Daoy (cell line): ENCODE results near the gene CBX8. TPM values are rescaled to one million over a fixed set of nuclear protein-coding genes. Genes with fewer than 3 reads are reported as not detected.

Experiments
- DNase-seq: peaks from one replicate; pipeline ENCODE4 v3.0.0-alpha.2; 2015; ENCODE audit warnings: low read depth
- total RNA-seq: library from RNA; depleted of rRNA; stranded (reverse); fragments of >200 nt; shearing (Covaris generic); gene quantifications from 2 replicates; pipeline ENCODE4 v1.2.3, GENCODE V29; 2014

CBX8 gene
- total RNA-seq, 1 experiment from 2014 or later, result 4.5 TPM

DNA sequence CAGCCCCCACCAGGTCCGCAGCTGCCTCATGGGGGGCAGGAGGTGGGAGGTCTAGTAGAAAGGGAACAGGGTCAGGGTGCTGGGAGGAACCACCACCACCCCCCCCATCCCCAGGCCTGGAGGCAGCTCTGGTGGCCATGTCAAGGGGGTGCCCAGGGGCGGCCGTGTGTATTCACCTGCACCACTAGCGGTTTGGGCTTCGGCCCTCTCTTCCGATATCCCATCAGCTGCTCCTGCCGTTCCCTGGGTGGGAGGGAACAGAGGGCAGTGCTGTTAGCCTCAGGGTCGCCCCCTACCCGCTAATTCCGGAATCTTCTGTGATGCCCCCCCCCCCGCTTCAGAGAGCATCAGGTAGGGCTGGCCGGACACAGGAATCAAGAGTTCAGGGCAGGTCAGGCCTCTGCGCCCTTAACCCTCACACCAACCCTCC lies 38.6 kb upstream of the CBX8 start:
- no peak for DNase-seq

DNA sequence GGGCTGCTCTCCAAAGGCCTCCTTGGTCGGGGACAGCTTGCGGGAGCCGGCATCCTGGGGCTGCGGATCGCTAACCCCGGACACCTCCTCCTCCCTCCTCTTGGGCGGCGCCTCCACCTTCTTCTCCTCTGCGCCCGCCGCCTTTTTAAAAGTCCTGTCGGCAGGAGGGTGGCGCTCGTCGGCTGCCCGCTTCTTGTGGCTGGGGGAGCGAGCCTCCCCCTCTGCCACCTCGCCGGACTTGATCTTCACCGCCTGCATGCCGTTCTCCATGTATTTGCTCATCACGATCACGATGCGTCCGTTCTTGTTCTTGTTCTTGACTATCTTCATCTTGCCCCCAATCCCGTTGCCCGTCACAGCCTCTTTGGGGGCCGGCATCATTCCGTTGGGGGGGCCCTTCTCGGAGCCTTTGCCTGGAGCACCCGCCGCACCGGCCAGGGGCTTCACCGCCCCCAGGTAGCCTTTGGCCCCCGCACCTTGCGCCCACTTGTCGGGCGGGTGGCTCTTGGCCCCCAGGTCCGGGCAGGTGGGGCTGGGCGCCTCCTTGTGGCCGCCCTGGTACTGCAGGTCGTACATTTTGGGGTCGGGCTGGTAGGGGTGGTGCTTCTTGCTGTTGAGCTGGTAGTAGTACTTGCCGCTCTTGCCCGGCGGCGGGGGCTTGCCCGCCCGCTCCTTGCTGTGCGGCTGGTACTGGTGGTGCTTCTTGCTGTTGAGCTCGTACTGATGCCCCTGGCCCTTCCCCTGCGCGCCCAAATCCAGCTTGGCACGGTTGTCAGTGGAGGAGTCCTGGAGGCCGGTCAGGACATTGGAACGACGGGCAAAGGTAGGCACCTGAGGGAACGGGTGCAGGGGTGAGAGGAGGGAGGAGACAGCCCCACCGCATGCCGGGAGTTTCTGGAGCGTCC lies 37.9 kb upstream of the CBX8 start:
- DNase-seq, result no peak

DNA sequence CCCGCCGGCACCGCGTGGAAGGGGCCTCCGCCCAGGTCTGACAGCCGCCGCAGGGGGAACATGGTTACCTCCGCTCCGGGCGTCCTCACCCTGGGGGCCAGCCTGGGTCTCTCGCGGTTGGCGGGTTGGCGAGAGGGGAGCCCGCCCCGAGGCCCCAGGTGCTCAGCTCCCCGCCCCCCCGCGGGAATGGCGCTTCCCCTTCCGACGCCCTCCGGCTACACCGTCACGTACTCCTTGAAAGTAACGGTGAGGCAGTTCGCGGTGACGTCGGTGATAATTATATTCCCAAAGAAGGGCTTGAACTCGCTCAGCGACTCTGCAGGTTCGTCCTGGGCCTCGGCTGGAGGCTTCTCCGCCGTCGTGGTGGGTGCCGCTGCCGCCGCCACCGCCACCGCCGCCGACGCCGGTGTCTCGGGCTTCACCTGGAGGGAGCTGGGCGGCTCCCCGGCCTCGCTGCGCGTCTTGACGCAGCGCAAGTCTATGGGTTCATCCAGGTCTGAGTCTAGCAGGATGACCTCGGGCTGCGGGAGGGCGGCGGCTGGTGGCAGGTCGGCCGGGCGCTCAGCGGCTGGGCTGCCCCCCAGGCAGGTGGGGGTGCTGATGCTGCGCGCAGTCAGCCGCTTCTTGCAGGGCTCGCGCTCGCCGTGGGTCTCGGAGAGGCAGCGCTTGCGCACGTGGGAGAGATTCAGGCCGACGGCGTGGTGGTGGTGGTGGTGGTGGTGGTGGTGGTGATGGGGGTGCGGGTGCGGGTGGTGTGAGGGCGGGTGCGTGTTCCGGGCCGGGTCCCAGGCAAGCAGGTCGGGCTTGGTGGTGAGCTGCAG lies 37.1 kb upstream of the CBX8 start:
- no peak for DNase-seq

DNA sequence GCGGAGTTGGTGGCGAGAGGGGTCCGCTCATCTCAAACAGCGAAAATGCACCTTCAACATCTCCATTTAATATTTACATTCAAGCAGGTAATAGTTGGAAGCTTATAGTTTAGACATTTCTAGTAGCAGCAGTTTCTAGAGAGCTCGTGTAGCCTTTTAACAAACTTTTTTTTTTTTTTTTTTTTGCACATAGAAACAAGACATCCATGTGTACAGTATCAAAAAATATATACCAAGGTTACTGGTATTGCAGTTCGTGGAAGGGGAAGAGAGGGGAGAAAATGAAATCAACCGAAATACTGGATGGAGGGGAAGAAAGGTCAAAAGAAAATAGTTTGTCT lies 36.2 kb upstream of the CBX8 start:
- DNase-seq, result no peak

DNA sequence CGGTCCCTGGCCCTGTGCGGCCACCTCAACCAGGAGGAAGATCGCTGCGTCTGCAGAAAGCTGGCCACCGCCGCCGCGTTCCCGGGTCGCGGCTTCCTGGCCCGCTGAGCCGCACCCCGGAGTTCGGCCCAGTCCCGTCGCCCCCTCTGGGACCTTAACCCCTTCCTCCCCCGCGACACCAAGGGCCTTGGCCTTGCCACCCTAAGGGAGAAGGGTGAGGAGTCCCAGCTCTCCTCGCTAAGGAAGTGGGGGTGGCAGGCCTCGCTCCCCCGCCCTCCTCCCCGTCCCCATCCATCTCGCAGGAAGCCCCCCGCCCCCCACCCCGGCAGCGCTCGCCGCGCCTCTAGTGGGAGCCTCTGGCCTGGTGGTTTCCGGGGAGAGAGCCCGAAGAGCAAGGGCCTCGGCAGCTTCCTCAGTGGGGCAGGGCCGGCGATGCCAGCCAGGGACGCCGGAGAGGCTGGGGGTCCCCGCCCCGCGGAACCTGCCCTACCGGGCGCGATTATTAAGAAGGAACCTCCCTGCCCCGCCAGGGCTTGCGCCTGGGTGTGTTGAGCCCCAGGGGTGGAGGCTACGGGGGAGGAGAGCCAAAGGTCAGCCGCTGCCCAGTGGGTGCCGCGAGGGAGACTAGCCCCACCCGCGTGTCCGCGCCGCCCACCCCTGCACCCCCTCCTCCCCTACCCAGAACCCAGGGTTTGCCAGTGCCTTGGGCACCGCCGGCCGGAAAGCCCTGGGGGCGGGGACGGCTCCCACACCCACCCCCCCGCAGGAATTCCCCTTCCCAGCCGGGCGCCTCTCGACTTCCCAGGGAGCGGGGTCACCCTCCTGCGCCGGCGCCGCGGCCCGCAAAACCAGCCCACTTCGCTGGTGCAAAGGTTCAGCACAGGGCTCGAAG lies 35.6 kb upstream of the CBX8 start:
- DNase-seq, result peak; percentile 50

DNA sequence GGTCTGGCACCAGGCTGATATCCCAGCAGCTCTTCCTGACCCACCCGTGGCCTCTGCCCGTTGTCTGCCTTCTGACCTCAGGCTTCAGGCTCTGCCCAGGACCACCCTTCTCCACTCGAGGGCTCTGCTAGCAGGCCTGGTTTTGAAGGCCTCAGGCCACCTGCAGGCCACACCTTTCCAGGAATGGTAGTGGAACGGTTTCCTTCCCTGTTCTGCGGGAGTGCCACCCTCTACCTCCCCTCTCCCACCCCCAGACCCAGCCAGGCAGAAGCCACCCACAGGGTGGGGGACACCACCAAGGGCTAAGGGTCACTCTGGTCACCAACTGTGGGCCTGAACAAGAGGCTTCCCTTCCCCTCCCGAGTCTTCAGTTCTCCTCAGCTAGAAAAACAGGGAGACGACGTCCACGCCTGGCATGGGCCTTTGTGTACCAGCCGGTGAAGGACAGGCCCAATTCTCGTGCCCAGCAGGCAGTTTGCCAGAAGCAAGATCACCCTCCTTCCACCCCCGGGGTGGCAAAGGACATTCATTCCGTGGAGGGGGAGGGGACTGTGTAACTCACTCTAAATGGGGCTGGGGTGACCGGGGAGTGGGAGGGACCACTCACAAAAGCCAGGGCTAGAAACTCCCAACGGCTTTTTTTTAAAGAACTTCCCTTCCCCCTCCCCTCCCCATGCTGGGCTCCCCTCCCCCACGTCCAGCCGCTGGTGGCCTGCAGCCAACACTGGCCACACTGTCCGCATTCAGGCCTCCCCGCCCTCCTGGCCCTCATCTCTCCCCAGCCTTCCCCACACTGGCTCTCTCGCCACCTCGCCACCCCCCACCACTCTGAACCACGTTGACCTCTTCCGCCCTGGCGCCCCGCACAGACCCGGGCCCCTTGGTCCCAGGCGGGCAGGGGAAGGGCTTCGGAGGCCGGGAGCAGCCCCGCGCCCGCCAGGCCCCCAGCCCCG lies 34.7 kb upstream of the CBX8 start:
- no peak for DNase-seq

DNA sequence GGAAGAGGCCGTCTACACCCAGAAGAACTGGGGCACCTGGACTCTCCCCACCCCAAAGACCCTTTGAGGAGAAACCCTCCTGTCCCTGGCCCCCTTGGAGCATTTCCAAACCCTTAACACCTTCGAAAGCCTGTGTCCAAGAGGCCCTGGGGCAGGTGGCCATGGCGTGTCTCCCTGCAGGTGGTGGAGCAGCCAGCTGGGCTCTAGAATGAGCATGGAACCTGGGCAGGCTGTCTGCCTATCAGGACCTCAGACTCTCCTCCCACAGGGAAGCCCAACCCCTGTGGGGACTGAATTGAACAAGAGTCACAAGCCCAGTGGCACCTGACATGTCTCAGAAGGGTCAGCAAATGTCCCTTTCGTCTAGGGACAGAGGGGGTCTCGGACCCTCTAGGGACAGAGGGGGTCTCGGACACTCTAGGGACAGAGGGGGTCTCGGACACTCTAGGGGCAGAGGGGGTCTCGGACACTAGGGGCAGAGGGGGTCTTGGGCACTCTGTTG lies 33.9 kb upstream of the CBX8 start:
- no peak for DNase-seq

DNA sequence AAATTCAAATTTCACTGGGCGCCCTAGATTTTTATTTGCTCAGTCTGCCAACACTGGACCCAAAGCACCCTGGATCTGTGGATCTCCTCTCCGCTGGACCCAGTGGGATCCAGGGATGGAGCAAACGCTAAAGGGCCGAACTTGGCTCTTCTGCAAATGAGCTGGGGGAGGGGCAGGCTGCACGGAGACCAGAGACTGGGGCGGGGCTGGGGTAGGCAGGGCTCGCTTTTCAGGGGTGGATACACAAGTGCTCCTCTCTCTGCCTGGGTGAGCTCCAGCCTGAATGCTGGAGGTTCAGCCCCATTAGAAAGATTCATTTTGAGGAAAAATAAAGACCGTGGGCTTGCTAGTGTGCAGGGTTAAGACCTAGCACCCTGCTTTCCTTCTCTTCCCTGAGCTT lies 33.4 kb upstream of the CBX8 start:
- DNase-seq, result no peak

DNA sequence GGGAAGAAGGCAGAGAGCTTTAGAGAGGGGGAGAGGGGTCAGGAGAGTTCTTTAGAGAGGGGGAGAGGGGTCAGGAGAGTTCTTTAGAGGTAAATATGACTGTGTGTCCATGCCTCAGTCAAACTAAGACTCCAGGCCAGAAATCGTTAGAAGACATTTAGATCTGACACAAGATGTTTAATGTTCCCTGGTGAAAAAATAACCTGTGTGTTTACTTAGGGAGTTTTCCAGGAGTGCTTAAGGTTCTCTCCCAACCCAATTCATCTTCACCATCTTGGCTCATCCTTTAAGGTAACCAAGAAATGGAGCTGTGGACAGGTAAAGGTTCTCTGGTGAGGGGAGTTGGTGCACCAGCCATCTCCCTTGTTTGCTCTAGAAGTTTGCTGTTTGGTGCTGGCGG lies 32.6 kb upstream of the CBX8 start:
- no peak for DNase-seq

DNA sequence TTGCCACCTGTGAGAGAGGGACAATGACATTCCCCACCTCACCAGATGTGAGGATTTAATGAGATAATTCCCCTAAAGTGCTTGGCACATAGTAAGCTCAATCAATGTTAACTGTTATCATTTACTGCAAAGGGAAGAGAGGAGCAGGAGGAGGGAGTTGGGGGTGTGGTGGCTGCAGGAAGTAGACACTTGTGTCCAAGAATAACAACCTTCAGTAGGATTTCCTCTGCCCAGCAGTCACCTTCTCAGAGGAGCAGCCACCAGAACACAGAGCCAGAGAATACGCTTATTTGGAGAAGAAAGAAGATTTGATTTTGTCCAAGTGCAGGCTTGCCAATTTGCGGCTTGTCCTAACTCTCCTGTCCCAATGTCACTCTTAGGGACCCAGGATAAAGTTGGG lies 32.1 kb upstream of the CBX8 start:
- DNase-seq, result no peak

DNA sequence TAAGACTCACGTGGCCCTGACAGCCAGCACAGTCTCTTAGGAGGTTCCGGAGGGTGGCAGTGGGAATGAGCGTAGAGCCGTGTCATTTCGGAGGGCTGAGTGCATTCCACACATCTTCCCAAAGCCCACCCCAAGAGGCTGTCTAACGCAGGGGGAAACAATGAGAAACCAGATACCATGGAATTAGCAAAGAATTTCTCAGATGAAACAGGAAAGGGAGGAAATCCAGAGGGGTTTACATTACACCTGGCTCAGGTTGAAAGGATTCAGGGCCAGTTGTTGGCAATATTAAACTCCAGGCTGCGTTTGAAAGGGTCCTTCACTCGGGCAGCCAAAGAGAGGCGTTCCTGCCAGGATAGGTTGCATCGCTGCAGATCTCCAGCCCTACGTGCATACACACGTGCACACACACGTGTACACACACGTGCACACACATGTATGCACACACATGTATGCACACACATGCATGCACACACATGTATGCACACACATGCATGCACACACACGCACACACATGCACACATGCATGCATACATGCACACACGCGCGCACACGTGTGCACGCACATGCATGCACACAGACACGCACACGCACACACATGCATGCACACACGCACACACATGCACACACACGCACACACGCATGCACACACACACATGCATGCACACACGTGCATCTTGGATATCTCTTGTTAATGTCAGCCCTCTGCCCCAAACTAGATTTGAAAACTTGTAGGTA lies 30.1 kb upstream of the CBX8 start:
- DNase-seq, result no peak

DNA sequence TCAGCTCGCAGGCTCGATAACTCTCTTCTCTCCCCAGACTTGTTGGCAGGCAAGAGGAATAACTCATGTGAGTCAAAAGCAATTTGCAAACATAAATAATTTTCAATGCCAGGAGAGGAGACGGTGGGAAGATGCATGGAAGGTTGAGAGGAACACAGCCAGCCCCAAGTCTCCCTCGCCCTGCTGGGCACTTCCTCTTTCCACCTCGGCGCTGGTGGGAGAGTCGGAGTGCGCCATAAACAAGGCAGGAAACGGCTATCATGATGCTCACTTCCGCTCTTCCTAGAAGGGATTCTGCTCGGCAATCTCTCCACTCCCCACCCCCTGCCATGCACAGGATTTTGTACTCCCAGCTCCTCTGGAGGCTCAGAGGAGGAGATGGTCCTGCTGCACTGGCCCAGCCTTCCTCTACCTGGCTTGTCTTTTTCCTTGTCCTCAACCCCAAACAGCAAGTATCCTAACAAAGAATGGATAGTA lies 29.4 kb upstream of the CBX8 start:
- DNase-seq, result peak; percentile 22

DNA sequence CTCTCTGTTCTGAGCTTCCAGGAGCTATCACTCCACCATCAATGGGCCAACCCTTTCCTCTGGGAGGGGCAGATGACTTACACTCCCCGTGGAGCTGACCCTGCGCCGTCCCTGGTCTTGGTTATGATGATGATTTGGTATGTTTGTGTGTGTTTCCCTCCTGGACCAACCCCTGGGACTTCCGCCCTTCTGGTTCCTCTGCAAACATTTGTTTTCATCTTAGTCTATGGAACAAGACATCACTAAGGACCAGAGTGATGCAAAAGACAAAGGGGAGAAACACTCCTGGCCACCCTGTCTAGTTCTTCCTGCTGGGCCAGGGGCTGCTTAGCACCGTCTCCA lies 28.7 kb upstream of the CBX8 start:
- DNase-seq, result no peak

DNA sequence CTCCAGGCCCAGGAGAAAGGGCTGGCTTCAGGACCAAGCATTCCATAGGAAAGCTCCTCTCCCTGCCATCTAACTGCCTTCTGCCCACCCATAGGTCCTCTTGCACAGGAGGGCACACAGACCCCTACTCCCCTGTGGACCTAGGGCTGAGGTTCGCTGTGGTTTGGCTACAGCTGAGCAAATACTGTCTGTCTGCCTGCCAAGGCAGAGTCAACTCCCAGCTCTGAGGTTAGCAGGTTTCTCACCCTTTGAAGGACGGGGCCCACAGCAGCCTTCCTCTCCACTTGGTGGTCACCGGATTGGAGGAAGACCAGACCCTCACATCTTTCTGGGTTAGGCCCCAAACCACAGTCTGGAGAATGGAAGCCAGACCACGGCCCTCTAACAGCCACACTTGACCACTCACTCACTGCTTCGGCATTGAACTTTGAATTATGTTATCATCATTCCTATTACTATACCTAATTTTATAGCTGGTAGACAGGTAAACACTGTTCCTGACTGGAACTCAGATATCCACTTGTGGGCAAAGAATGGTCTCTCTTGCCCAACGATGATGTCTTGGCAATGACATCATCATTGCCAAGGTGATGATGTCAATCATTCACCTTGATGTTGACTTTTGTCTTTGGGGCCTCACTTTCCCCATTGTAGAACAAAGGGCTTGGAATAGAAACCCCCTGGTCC lies 28.2 kb upstream of the CBX8 start:
- DNase-seq, result no peak

DNA sequence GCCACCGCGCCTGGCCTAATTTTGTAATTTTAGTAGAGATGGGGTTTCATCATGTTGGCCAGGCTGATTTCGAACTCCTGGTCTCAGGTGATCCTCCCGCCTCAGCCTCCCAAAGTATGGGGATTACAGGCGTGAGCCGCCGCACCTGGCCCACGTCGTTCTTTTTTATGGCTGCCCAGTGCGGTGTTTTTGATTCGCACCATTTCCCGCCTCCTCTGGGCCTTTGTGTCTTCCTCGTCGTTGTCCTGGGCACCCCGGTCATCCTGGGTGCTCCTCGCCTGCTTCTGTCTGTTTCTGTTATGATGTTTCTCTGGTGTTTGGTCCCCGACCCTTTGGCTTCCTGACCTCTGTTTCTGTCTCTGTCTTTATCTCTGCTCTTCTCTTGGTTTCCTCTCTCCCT lies 27.4 kb upstream of the CBX8 start:
- no peak for DNase-seq

DNA sequence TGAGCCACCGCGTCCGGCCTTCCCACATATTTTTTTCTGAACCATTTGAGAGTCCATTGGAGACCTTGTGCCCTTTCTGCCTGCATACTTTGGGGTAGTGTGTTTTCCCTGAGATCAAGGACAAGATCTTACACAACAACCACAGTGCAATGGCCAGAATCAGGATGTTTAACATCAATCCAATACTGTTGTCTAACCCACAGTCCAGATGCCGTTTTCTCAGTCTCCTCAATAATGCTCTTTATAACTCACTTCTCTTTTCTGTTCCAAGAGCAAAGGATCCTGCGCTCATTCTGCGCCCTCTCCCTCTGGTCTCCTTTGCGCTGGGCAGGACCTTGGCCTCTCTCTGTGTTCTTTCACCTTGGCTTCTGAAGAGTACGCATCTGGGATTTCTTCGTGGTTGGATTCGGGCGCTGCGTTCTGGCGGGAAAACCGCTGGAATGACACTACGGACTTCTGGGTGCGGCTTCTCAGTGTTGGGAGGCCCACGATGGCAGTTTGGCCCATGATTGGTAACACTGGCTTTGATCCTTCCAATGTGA lies 25.8 kb upstream of the CBX8 start:
- no peak for DNase-seq

DNA sequence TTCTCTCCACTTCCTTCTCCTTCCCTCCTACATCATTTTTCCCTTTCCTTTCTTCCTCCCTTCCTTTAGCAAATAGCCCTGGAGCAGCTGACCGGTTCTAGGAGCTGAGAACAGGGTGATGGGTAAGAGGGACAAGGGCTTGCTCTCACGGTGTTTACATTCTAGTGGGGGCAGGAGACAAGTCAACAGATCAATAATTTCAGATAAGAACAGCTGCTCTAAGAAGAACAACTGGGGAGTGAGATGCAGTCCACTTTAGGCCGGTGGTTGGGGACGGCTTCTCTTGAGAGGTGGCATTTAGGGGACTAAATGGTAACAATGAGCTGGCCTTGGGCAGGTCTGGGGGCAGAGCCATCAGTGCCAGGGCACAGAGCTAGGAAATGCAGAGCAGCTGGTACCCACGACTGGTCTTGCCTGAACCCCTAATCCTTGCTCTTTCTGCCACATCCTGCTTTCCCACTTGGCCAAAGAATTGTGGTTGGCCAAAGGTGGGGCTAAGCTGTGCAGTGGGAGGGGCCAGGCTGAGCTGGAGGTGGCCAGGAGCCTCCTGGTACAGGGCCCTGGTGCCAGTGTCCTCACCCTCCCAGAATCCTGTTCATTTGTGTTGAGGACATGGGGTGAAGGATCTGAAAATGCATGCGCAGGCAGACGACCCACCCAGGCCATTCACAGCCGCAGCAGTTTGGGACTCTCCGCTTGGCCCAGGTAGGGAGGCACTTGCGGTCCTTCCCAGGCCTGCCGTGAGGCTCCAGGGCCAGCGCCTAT lies 24.6 kb upstream of the CBX8 start:
- DNase-seq, result no peak

DNA sequence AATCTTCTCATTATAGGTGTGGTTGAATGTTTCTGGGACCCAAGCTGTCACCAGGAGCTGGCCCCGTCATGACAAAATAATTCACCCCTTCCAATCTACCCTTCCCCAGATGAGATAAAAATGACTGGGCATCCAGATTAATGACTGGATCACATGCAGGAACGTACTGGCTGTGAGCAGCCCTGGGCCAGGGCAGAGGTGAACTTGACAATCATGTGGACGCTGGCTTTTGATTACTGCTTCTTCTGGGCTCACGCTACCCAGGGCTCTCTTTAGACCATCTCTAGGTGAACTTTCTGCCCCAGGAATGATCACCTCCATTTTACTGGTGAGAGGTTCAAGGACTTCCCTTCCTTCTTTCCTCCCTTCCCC lies 24.1 kb upstream of the CBX8 start:
- DNase-seq, result no peak
